ENCODE measurements around the gene PARM1. TPM values are rescaled to one million over a fixed set of nuclear protein-coding genes. Genes with fewer than 3 reads are reported as not detected.

Gene PARM1
- total and polyA plus RNA-seq, 9 of the 15 experiments (the other 6 are each of a cell fraction or from before 2014, with no cell fraction given) = 0.07 TPM; not detected in 8

DNA sequence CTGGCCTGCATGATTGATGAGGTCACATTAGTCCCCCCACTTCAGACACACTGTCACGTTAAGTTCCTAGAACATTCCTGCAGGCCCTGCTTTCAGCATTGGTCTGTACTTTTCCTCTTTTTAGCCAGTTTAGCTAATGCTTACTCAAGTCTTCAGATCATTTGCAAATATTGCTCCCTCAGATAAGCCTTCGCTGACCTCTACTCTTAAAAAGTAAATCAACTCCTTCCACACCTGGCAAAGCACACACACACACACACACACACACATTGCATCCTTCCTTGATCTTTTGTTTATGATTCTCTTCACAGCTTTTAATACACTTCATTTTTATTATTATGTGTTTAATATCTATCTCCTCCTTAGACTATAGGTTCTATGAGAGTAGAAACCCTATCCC is 31.4 kb downstream of the PARM1 start:
- FAIRE-seq (no peak), ATAC-seq (no peak), DNase-seq (ENCODE audit: extremely low read depth in 1 of 4, low spot score in 3 of 4) (no peak)
- H3K4me3 ChIP-seq = no peak overlapping the region
- H3K27me3 ChIP-seq (ENCODE audit: control insufficient read depth in 2 of 2, insufficient read depth in 2 of 2, low read length in 2 of 2) = no peaks in the 10 kb centered on the region
- no TSS peak for BruUV-seq (replicated peaks)
- H2AFZ ChIP-seq (ENCODE audit: low read depth, low read length) = no peak overlapping the region
- no peaks in the 10 kb centered on the region for H3K4me1 ChIP-seq (replicated peaks in 1 of 2; ENCODE audit: control insufficient read depth in 2 of 2, insufficient read depth in 2 of 2, low read length in 2 of 2)
- POLR2A ChIA-PET = interaction anchor here (0.5 to 1.1 kb wide), 2 partner anchors 20 to 171 kb away, joined by 3 read pairs; no protein-coding TSS in a partner anchor
- H3K9me3 ChIP-seq (replicated peaks; ENCODE audit: control insufficient read depth, insufficient read depth, low read depth, low read length) = no peaks in the 10 kb centered on the region
- CTCF ChIA-PET (ENCODE audit: low intra/inter-chr PET ratio) = no interaction called here
- H4K20me1 ChIP-seq (replicated peaks; ENCODE audit: control insufficient read depth, insufficient read depth, low read length) = 0 out of 2 replicates have a peak, but pooled peaks cover 2% of the 10 kb centered on the region
- H3K9me1 ChIP-seq (ENCODE audit: control insufficient read depth, insufficient read depth, low read length) = no peaks in the 10 kb centered on the region
- H3K4me2 ChIP-seq (ENCODE audit: insufficient read depth, low read length) = no peak overlapping the region
- H3K27ac ChIP-seq (ENCODE audit: extremely low read depth, low read depth, low read length) = no peak overlapping the region
- 0% methylated on average over 2 of the region's 2 CpGs for WGBS (ENCODE audit: insufficient coverage, low coverage, missing lambda C conversion rate)
- no peaks in the 10 kb centered on the region for H3K36me3 ChIP-seq (ENCODE audit: control insufficient read depth, insufficient read depth, low read length)
- intact Hi-C loops (cut with micrococcal nuclease) (no loop called here), in situ Hi-C loops (cut with MboI) (no loop called here)
- TF ChIP-seq, protein P1, sequence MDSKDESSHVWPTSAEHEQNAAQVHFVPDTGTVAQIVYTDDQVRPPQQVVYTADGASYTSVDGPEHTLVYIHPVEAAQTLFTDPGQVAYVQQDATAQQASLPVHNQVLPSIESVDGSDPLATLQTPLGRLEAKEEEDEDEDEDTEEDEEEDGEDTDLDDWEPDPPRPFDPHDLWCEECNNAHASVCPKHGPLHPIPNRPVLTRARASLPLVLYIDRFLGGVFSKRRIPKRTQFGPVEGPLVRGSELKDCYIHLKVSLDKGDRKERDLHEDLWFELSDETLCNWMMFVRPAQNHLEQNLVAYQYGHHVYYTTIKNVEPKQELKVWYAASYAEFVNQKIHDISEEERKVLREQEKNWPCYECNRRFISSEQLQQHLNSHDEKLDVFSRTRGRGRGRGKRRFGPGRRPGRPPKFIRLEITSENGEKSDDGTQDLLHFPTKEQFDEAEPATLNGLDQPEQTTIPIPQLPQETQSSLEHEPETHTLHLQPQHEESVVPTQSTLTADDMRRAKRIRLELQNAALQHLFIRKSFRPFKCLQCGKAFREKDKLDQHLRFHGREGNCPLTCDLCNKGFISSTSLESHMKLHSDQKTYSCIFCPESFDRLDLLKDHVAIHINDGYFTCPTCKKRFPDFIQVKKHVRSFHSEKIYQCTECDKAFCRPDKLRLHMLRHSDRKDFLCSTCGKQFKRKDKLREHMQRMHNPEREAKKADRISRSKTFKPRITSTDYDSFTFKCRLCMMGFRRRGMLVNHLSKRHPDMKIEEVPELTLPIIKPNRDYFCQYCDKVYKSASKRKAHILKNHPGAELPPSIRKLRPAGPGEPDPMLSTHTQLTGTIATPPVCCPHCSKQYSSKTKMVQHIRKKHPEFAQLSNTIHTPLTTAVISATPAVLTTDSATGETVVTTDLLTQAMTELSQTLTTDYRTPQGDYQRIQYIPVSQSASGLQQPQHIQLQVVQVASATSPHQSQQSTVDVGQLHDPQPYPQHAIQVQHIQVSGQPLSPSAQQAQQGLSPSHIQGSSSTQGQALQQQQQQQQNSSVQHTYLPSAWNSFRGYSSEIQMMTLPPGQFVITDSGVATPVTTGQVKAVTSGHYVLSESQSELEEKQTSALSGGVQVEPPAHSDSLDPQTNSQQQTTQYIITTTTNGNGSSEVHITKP (IDR thresholded peaks at IDR 0.05; ENCODE audit: partially characterized antibody) = no peak
- TF ChIP-seq SRSF7 (optimal IDR thresholded peaks at IDR 0.05; ENCODE audit: low read depth, low read length) (no peak), BACH1 (tag; IDR thresholded peaks at IDR 0.05) (no peak), PHF21A (IDR thresholded peaks at IDR 0.05; ENCODE audit: borderline replicate concordance, low read depth) (no peak), ZNF134 (CRISPR knock-in tag; conservative IDR thresholded peaks at IDR 0.05) (no peak), JUN (IDR thresholded peaks at IDR 0.05; ENCODE audit: borderline replicate concordance, low read depth, low read length) (no peak), JUN (CRISPR knock-in tag; IDR thresholded peaks at IDR 0.05; ENCODE audit: borderline replicate concordance) (no peak), LARP7 (IDR thresholded peaks at IDR 0.05) (no peak)
- TF ChIP-seq, protein P2, sequence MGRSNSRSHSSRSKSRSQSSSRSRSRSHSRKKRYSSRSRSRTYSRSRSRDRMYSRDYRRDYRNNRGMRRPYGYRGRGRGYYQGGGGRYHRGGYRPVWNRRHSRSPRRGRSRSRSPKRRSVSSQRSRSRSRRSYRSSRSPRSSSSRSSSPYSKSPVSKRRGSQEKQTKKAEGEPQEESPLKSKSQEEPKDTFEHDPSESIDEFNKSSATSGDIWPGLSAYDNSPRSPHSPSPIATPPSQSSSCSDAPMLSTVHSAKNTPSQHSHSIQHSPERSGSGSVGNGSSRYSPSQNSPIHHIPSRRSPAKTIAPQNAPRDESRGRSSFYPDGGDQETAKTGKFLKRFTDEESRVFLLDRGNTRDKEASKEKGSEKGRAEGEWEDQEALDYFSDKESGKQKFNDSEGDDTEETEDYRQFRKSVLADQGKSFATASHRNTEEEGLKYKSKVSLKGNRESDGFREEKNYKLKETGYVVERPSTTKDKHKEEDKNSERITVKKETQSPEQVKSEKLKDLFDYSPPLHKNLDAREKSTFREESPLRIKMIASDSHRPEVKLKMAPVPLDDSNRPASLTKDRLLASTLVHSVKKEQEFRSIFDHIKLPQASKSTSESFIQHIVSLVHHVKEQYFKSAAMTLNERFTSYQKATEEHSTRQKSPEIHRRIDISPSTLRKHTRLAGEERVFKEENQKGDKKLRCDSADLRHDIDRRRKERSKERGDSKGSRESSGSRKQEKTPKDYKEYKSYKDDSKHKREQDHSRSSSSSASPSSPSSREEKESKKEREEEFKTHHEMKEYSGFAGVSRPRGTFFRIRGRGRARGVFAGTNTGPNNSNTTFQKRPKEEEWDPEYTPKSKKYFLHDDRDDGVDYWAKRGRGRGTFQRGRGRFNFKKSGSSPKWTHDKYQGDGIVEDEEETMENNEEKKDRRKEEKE (IDR thresholded peaks at IDR 0.05; ENCODE audit: borderline replicate concordance in 1 of 2, control insufficient read depth in 1 of 2, low read depth in 2 of 2, low read length in 1 of 2) = no peak
- TF ChIP-seq, protein P3, sequence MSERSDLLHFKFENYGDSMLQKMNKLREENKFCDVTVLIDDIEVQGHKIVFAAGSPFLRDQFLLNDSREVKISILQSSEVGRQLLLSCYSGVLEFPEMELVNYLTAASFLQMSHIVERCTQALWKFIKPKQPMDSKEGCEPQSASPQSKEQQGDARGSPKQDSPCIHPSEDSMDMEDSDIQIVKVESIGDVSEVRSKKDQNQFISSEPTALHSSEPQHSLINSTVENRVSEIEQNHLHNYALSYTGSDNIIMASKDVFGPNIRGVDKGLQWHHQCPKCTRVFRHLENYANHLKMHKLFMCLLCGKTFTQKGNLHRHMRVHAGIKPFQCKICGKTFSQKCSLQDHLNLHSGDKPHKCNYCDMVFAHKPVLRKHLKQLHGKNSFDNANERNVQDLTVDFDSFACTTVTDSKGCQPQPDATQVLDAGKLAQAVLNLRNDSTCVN (CRISPR knock-in tag; IDR thresholded peaks at IDR 0.05) = no peak
- TF ChIP-seq, protein P4, sequence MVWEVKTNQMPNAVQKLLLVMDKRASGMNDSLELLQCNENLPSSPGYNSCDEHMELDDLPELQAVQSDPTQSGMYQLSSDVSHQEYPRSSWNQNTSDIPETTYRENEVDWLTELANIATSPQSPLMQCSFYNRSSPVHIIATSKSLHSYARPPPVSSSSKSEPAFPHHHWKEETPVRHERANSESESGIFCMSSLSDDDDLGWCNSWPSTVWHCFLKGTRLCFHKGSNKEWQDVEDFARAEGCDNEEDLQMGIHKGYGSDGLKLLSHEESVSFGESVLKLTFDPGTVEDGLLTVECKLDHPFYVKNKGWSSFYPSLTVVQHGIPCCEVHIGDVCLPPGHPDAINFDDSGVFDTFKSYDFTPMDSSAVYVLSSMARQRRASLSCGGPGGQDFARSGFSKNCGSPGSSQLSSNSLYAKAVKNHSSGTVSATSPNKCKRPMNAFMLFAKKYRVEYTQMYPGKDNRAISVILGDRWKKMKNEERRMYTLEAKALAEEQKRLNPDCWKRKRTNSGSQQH (CRISPR knock-in tag; IDR thresholded peaks at IDR 0.05) = no peak
- no peak overlapping the region for H3K9ac ChIP-seq (ENCODE audit: insufficient read depth in 1 of 2, low read depth in 2 of 2, low read length in 2 of 2)
- no peaks in the 10 kb centered on the region for H3K79me2 ChIP-seq (ENCODE audit: control insufficient read depth, insufficient read depth, low read length)
